Gastroesophageal sphincter (tissue), 4 donors: ENCODE data around the gene UGCG. TPM values are rescaled to one million over a fixed set of nuclear protein-coding genes. Genes with fewer than 3 reads are reported as not detected.

Experiments used
- ATAC-seq: fragments of 150-250 bp; one replicate; pipeline ENCODE4 v1.9.1; 2016; ENCODE audit warnings: mild to moderate bottlenecking, moderate library complexity
- H3K27ac ChIP-seq, 4 donors: fragments of 200-600 bp; sonication (generic) in 3 of 4; 1 replicate in 3 of 4; 2 replicates in 1 of 4; pipeline ENCODE4 v1.5.1; 2016 to 2019
- H3K27me3 ChIP-seq: fragments of 200-600 bp; sonication (generic); one replicate; pipeline ENCODE4 v1.5.1; 2019
- H3K36me3 ChIP-seq, 2 donors: fragments of 200-600 bp; sonication (generic); one replicate each; pipeline ENCODE4 v1.5.1; 2019; ENCODE audit warnings: control low read depth in 1 of 2
- H3K4me1 ChIP-seq, 3 donors: fragments of 200-600 bp; sonication (generic); 1 replicate in 2 of 3; 2 replicates in 1 of 3; pipeline ENCODE4 v1.5.1; 2016 to 2019; ENCODE audit warnings: control low read depth in 2 of 3
- H3K4me3 ChIP-seq, 2 donors: fragments of 200-600 bp; sonication (generic); one replicate each; pipeline ENCODE4 v1.5.1; 2019; ENCODE audit warnings: mild to moderate bottlenecking in 1 of 2, moderate library complexity in 1 of 2
- H3K9me3 ChIP-seq, 3 donors: fragments of 200-600 bp; sonication (generic); one replicate each; pipeline ENCODE4 v1.5.1; 2017 to 2019; ENCODE audit warnings: control low read depth in 2 of 3
- EP300 ChIP-seq: sonication (generic); formaldehyde crosslinking; IDR thresholded peaks from one replicate; pipeline ENCODE4 v1.6.1; 2017; ENCODE audit warnings: antibody characterized with exemption, mild to moderate bottlenecking
- POLR2A ChIP-seq, 2 donors: fragments of 450-650 bp; IDR thresholded peaks; one replicate each; pipeline ENCODE4 v1.6.1; 2017; ENCODE audit warnings: antibody characterized with exemption in 2 of 2, mild to moderate bottlenecking in 2 of 2, moderate library complexity in 1 of 2
- POLR2AphosphoS5 ChIP-seq: sonication (generic); formaldehyde crosslinking; IDR thresholded peaks from one replicate; pipeline ENCODE4 v1.6.1; 2017; ENCODE audit warnings: antibody characterized with exemption
- WGBS, 2 donors: methylation state at CpG; one replicate each; pipeline ENCODE4 v1.1.5; 2018; ENCODE audit warnings: low coverage in 1 of 2; 5-methylcytosine and 5-hydroxymethylcytosine counted together
- total RNA-seq, 4 donors: library from RNA; depleted of rRNA; stranded (reverse); fragments of >200 nt; gene quantifications; one replicate each; pipeline ENCODE4 v1.1.0, GENCODE V29; 2016
- TF ChIP-seq, protein P1 (sequence below), 4 experiments: fragments of 200-600 bp in 2 of 4; fragments of 450-650 bp in 2 of 4; sonication (generic) in 1 of 4; IDR thresholded peaks; one replicate each; pipeline ENCODE4 v1.5.1; 2017 to 2019; ENCODE audit warnings: antibody characterized with exemption in 4 of 4, mild to moderate bottlenecking in 2 of 4, moderate library complexity in 2 of 4

UGCG gene
- total RNA-seq, 4 donors from 2014 or later = 30.0 to 52.6 (median 43.2) TPM

GRCh38 chr9:111978616-111979015 is 82.0 kb downstream of the UGCG start:
- Histone ChIP-seq H3K4me1 (no peaks in the 10 kb centered on the region), H3K27me3 (no peaks in the 10 kb centered on the region), H3K36me3 (no peaks in the 10 kb centered on the region), H3K27ac (no peak overlapping the region), H3K9me3 (no peaks in the 10 kb centered on the region), H3K4me3 (no peak overlapping the region)
- no peak for TF ChIP-seq POLR2A (IDR thresholded peaks at IDR 0.05)
- TF ChIP-seq, protein P1, sequence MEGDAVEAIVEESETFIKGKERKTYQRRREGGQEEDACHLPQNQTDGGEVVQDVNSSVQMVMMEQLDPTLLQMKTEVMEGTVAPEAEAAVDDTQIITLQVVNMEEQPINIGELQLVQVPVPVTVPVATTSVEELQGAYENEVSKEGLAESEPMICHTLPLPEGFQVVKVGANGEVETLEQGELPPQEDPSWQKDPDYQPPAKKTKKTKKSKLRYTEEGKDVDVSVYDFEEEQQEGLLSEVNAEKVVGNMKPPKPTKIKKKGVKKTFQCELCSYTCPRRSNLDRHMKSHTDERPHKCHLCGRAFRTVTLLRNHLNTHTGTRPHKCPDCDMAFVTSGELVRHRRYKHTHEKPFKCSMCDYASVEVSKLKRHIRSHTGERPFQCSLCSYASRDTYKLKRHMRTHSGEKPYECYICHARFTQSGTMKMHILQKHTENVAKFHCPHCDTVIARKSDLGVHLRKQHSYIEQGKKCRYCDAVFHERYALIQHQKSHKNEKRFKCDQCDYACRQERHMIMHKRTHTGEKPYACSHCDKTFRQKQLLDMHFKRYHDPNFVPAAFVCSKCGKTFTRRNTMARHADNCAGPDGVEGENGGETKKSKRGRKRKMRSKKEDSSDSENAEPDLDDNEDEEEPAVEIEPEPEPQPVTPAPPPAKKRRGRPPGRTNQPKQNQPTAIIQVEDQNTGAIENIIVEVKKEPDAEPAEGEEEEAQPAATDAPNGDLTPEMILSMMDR (IDR thresholded peaks at IDR 0.05) = no peak
- TF ChIP-seq POLR2AphosphoS5 = no peak
- no peak for TF ChIP-seq EP300
- ATAC-seq = no peak
- WGBS, 2 donors = 57 to 79% methylated on average over 2 to 4 of the region's 4 CpGs

- WGBS, 2 donors = 100% methylated on average over 2 of the region's 3 CpGs
- ATAC-seq = no peak
- TF ChIP-seq EP300 (no peak), POLR2A (IDR thresholded peaks at IDR 0.05) (no peak), POLR2AphosphoS5 (no peak)
- TF ChIP-seq, protein P1 (IDR thresholded peaks at IDR 0.05) = no peak
- H3K4me3 ChIP-seq = no peak overlapping the region
- no peaks in the 10 kb centered on the region for H3K36me3 ChIP-seq
- no peak overlapping the region for H3K27ac ChIP-seq
- H3K27me3 ChIP-seq = no peaks in the 10 kb centered on the region
- no peaks in the 10 kb centered on the region for H3K9me3 ChIP-seq
- H3K4me1 ChIP-seq = no peaks in the 10 kb centered on the region
Observed at GRCh38 chr9:111979561-111979960, 82.9 kb downstream of the UGCG start.

- no peak for ATAC-seq
- Histone ChIP-seq H3K27ac (no peak overlapping the region), H3K4me1 (no peaks in the 10 kb centered on the region), H3K36me3 (no peaks in the 10 kb centered on the region), H3K4me3 (no peak overlapping the region), H3K27me3 (no peaks in the 10 kb centered on the region), H3K9me3 (no peaks in the 10 kb centered on the region)
- TF ChIP-seq, protein P1 (IDR thresholded peaks at IDR 0.05) = no peak
- no peak for TF ChIP-seq EP300
- TF ChIP-seq POLR2A (IDR thresholded peaks at IDR 0.05) = no peak
- TF ChIP-seq POLR2AphosphoS5 = no peak
- 83 to 88% methylated on average over 2 to 4 of the region's 4 CpGs for WGBS, 2 donors
Observed at GRCh38 chr9:111980398-111980797, 83.8 kb downstream of the UGCG start.

GRCh38 chr9:111983484-111983908 is 86.9 kb downstream of the UGCG start:
- TF ChIP-seq EP300 = no peak
- no peak for TF ChIP-seq POLR2AphosphoS5
- TF ChIP-seq, protein P1 (IDR thresholded peaks at IDR 0.05) = no peak
- no peak for TF ChIP-seq POLR2A (IDR thresholded peaks at IDR 0.05)
- H3K36me3 ChIP-seq = no peaks in the 10 kb centered on the region
- no peak overlapping the region for H3K27ac ChIP-seq
- ATAC-seq = no peak
- WGBS, 2 donors = 100% methylated on average over 1 of the region's 2 CpGs; no CpG with 5 or more reads in 1 of the 2 donors
- no peak overlapping the region for H3K4me3 ChIP-seq
- peaks cover 0 to 7% (median 0%) of the 10 kb centered on the region in 3 donors for H3K4me1 ChIP-seq
- no peaks in the 10 kb centered on the region for H3K9me3 ChIP-seq
- H3K27me3 ChIP-seq = no peaks in the 10 kb centered on the region

GRCh38 chr9:111984086-111984802 is 87.6 kb downstream of the UGCG start:
- Histone ChIP-seq H3K9me3 (no peaks in the 10 kb centered on the region), H3K4me1 (peaks cover 0 to 7% (median 0%) of the 10 kb centered on the region in 3 donors), H3K4me3 (no peak overlapping the region), H3K36me3 (no peaks in the 10 kb centered on the region), H3K27me3 (no peaks in the 10 kb centered on the region), H3K27ac (no peak overlapping the region)
- no peak for ATAC-seq
- TF ChIP-seq POLR2AphosphoS5 (no peak), EP300 (no peak), POLR2A (IDR thresholded peaks at IDR 0.05) (no peak)
- TF ChIP-seq, protein P1 (IDR thresholded peaks at IDR 0.05) = no peak
- WGBS, 2 donors = 92 to 94% methylated on average over 2 to 3 of the region's 5 CpGs
